Mucosa of rectum (tissue), 2 donors: ENCODE measurements around the gene KMT2C.

ENCODE experiments used
- H3K27ac ChIP-seq, 2 donors: one replicate each; pipeline ENCODE4 v1.7.0; 2013; ENCODE audit warnings: inconsistent platforms in 2 of 2, low read depth in 2 of 2, low read length in 2 of 2
- H3K27me3 ChIP-seq, 2 donors: one replicate each; pipeline ENCODE4 v1.7.0; 2013; ENCODE audit warnings: low read length in 2 of 2; ENCODE audit not compliant: control insufficient read depth in 2 of 2, insufficient read depth in 2 of 2
- H3K36me3 ChIP-seq, 2 donors: one replicate each; pipeline ENCODE4 v1.7.0; 2013; ENCODE audit warnings: low read length in 2 of 2; ENCODE audit not compliant: control insufficient read depth in 2 of 2, insufficient read depth in 2 of 2
- H3K4me1 ChIP-seq, 2 donors: one replicate each; pipeline ENCODE4 v1.7.0; 2013; ENCODE audit warnings: low read length in 2 of 2, mild to moderate bottlenecking in 1 of 2; ENCODE audit not compliant: control insufficient read depth in 2 of 2, insufficient read depth in 2 of 2
- H3K4me3 ChIP-seq, 2 donors: one replicate each; pipeline ENCODE4 v1.7.0; 2013; ENCODE audit warnings: low read length in 2 of 2
- H3K9ac ChIP-seq, 2 donors: one replicate each; pipeline ENCODE4 v1.7.0; 2013; ENCODE audit warnings: low read length in 2 of 2, low read depth in 1 of 2, mild to moderate bottlenecking in 1 of 2
- H3K9me3 ChIP-seq, 2 donors: one replicate each; pipeline ENCODE4 v1.7.0; 2013; ENCODE audit warnings: low read length in 2 of 2; ENCODE audit not compliant: control insufficient read depth in 2 of 2
- donor health status: healthy.
- donor health status: Normal muscosa, but diverticular disease.

KMT2C gene

DNA sequence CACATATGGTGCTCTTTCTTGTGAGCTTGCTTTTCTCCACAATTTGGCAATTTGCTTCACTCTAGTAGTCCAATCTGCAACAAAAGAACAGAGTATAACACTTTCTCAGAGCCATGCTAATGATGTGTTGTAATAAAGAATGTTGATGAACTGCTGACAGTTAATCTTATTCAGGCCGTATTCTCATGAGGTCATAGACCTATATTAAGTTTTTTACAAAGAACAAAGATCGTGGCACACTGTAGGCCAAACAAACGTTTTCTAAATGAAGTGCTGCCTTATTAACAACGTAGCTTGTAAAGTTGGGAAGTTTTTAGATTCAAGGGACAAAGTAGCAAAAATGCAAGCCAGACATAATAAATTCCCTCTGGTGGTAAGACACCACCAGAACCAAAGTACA lies 250.2 kb downstream of the KMT2C start:
- H3K27ac ChIP-seq = no peak overlapping the region
- H3K27me3 ChIP-seq = no peaks in the 10 kb centered on the region
- H3K36me3 ChIP-seq = peaks cover 57 to 59% of the 10 kb centered on the region in 2 donors
- no peak overlapping the region for H3K9ac ChIP-seq
- no peaks in the 10 kb centered on the region for H3K4me1 ChIP-seq
- no peak overlapping the region for H3K4me3 ChIP-seq
- H3K9me3 ChIP-seq = no peaks in the 10 kb centered on the region

GRCh38 chr7:152180587-152180986 lies 255.2 kb downstream of the KMT2C start:
- H3K27ac ChIP-seq = no peak overlapping the region
- H3K9me3 ChIP-seq = no peaks in the 10 kb centered on the region
- no peak overlapping the region for H3K9ac ChIP-seq
- peaks cover 55 to 62% of the 10 kb centered on the region in 2 donors for H3K36me3 ChIP-seq
- H3K27me3 ChIP-seq = no peaks in the 10 kb centered on the region
- H3K4me1 ChIP-seq = no peaks in the 10 kb centered on the region
- H3K4me3 ChIP-seq = no peak overlapping the region

DNA sequence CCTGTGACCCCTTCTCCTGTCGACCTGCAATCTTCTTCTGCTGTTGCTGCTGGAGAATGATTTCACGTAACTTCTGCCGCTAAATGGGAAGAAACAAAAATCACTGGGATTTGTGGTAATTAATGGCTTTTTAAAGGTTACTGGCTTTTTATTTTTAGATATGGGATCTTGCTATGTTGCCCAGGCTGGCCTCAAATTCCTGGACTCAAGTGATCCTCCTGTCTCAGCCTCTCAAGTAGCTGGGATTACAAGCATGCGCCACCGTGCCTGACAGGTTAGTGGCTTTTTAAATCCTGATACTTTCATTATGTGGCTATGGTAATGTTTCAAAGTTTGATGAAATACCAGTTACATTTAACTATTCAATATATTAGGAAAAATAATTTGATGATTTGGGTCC lies 255.8 kb downstream of the KMT2C start:
- peaks cover 55 to 62% of the 10 kb centered on the region in 2 donors for H3K36me3 ChIP-seq
- H3K9ac ChIP-seq = no peak overlapping the region
- H3K4me1 ChIP-seq = no peaks in the 10 kb centered on the region
- H3K9me3 ChIP-seq = no peaks in the 10 kb centered on the region
- no peak overlapping the region for H3K27ac ChIP-seq
- H3K27me3 ChIP-seq = no peaks in the 10 kb centered on the region
- no peak overlapping the region for H3K4me3 ChIP-seq

GRCh38 chr7:152178405-152179058 lies 257.3 kb downstream of the KMT2C start:
- Histone ChIP-seq H3K27ac (peak overlapping the region in 1 of 2 donors; percentile 20), H3K9me3 (no peaks in the 10 kb centered on the region), H3K4me1 (no peaks in the 10 kb centered on the region), H3K9ac (no peak overlapping the region), H3K36me3 (peaks cover 53 to 55% of the 10 kb centered on the region in 2 donors), H3K4me3 (no peak overlapping the region), H3K27me3 (no peaks in the 10 kb centered on the region)

- H3K4me1 ChIP-seq = no peaks in the 10 kb centered on the region
- H3K27me3 ChIP-seq = no peaks in the 10 kb centered on the region
- H3K36me3 ChIP-seq = peaks cover 50 to 55% of the 10 kb centered on the region in 2 donors
- no peak overlapping the region for H3K9ac ChIP-seq
- H3K9me3 ChIP-seq = no peaks in the 10 kb centered on the region
- peak overlapping the region in 1 of 2 donors; percentile 20 for H3K27ac ChIP-seq
- H3K4me3 ChIP-seq = no peak overlapping the region
Observed at GRCh38 chr7:152177681-152178404, 258.0 kb downstream of the KMT2C start.

GRCh38 chr7:152176797-152177196 lies 259.0 kb downstream of the KMT2C start:
- no peaks in the 10 kb centered on the region for H3K9me3 ChIP-seq
- H3K4me1 ChIP-seq = no peaks in the 10 kb centered on the region
- H3K27me3 ChIP-seq = no peaks in the 10 kb centered on the region
- H3K9ac ChIP-seq = no peak overlapping the region
- no peak overlapping the region for H3K4me3 ChIP-seq
- H3K27ac ChIP-seq = no peak overlapping the region
- H3K36me3 ChIP-seq = peaks cover 50 to 52% of the 10 kb centered on the region in 2 donors

- Histone ChIP-seq H3K27me3 (no peaks in the 10 kb centered on the region), H3K4me3 (no peak overlapping the region), H3K4me1 (no peaks in the 10 kb centered on the region), H3K9ac (no peak overlapping the region), H3K36me3 (peaks cover 41 to 43% of the 10 kb centered on the region in 2 donors), H3K9me3 (no peaks in the 10 kb centered on the region), H3K27ac (no peak overlapping the region)
Observed at GRCh38 chr7:152173372-152174070, 262.3 kb downstream of the KMT2C start.

- Histone ChIP-seq H3K4me3 (no peak overlapping the region), H3K36me3 (peaks cover 49 to 59% of the 10 kb centered on the region in 2 donors), H3K9me3 (no peaks in the 10 kb centered on the region), H3K27ac (no peak overlapping the region), H3K27me3 (no peaks in the 10 kb centered on the region), H3K9ac (no peak overlapping the region), H3K4me1 (no peaks in the 10 kb centered on the region)
Observed at GRCh38 chr7:152162287-152162686, 273.5 kb downstream of the KMT2C start.

DNA sequence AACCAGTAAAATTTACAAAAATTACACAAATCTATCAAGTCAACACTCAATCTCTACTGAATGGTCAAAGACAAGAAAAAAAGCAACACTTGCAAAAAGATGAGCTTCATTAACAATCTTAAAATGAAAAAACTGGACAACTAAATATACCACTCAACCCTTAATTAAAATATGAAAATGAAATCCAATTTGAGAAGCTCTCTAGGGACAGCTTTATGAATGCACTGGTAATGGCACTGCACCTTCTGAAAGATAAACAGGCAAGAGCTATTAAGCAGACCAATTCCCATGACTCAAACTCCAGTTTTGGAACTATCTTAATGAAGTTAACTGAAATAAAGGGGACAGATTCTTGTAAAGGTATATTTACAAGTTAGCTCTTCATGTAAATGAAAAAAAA lies 274.6 kb downstream of the KMT2C start:
- no peak overlapping the region for H3K27ac ChIP-seq
- no peaks in the 10 kb centered on the region for H3K4me1 ChIP-seq
- no peak overlapping the region for H3K4me3 ChIP-seq
- H3K27me3 ChIP-seq = no peaks in the 10 kb centered on the region
- peaks cover 48 to 59% of the 10 kb centered on the region in 2 donors for H3K36me3 ChIP-seq
- no peaks in the 10 kb centered on the region for H3K9me3 ChIP-seq
- H3K9ac ChIP-seq = no peak overlapping the region
